GM12878 (cell line): ENCODE data around the gene YARS1.

Experiments used
- BHLHE40 ChIP-seq, 2 experiments: fragments of 450-650 bp in 1 of 2; IDR thresholded peaks; 2 replicates each; pipeline ENCODE4 v1.6.1; 2011 to 2017; ENCODE audit warnings: low read depth in 2 of 2, borderline replicate concordance in 1 of 2, improper control_type of control experiment in 1 of 2, low read length in 1 of 2, mild to moderate bottlenecking in 1 of 2
- CTCF ChIP-seq, 3 experiments: IDR thresholded peaks in 2 of 3; conservative IDR thresholded peaks in 1 of 3; 2 replicates each; pipeline ENCODE4 v1.5.1; 2011; ENCODE audit warnings: low read depth in 3 of 3, low read length in 3 of 3, mild to moderate bottlenecking in 3 of 3, control low read depth in 2 of 3, moderate library complexity in 2 of 3, inconsistent platforms in 1 of 3, mixed read lengths in 1 of 3; ENCODE audit not compliant: control insufficient read depth in 2 of 3, insufficient read depth in 1 of 3; ENCODE audit errors: extremely low read depth in 1 of 3
- LARP7 ChIP-seq: fragments of 450-650 bp; IDR thresholded peaks from 2 replicates; pipeline ENCODE4 v1.6.1; 2017; ENCODE audit warnings: mild to moderate bottlenecking
- MYC ChIP-seq: IDR thresholded peaks from 2 replicates; pipeline ENCODE4 v1.6.1; 2011; ENCODE audit warnings: mild to moderate bottlenecking, low read length, moderate library complexity, inconsistent platforms; ENCODE audit not compliant: insufficient read depth, insufficient replicate concordance, insufficient read length, severe bottlenecking
- NFIC ChIP-seq: IDR thresholded peaks from 2 replicates; pipeline ENCODE4 v1.6.1; 2012; ENCODE audit warnings: low read depth, mild to moderate bottlenecking, inconsistent platforms, low read length, moderate library complexity
- NR2C2 ChIP-seq: IDR thresholded peaks from 2 replicates; pipeline ENCODE4 v1.6.1; 2011; ENCODE audit warnings: borderline replicate concordance, low read depth; ENCODE audit not compliant: control insufficient read depth, insufficient read length

GRCh38 chr1:32825181-32825580 lies 8.0 kb upstream of the YARS1 start:
- TF ChIP-seq BHLHE40 (IDR thresholded peaks at IDR 0.05; ENCODE audit: borderline replicate concordance in 1 of 2, low read depth in 2 of 2, low read length in 1 of 2), result no peak
- no peak for TF ChIP-seq LARP7
- TF ChIP-seq NR2C2, result no peak
- TF ChIP-seq MYC, result no peak
- no peak for TF ChIP-seq CTCF (IDR thresholded peaks at IDR 0.05 in 2 of 3, conservative IDR thresholded peaks at IDR 0.05 in 1 of 3; ENCODE audit: control insufficient read depth in 2 of 3, extremely low read depth in 1 of 3, insufficient read depth in 1 of 3, low read depth in 3 of 3, low read length in 3 of 3)
- TF ChIP-seq NFIC, result no peak
